HL-60 (cell line): ENCODE results near the gene ACP4.
"Not testable (repeated sequence)": the region's sequence is repeated elsewhere in the genome, so short reads cannot be mapped to it uniquely, and the experiment has no call there.

Experiments used
- POLR2AphosphoS5 ChIP-seq: IDR thresholded peaks from 2 replicates; pipeline ENCODE4 v1.6.1; 2012; ENCODE audit warnings: low read depth
- TF ChIP-seq, protein P1 (sequence below): IDR thresholded peaks from one replicate; pipeline ENCODE4 v1.5.1; 2011; ENCODE audit warnings: low read length, control low read depth, inconsistent platforms; ENCODE audit not compliant: insufficient read depth

DNA sequence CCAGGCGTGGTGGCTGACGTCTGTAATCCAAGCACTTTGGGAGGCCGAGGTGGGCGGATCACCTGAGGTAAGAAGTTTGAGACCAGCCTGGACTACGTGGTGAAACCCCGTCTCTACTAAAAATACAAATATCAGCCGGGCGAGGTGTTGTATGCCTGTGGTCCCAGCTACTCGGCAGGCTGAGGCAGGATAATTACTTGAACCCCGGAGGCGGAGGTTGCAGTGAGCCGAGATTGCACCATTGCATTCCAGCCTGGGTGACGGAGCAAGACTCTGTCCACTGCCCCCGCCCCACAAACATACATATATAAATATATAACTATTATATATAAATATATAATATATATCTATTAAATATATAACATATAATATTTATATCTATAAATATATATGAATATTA, 43.1 kb upstream of the ACP4 start:
- TF ChIP-seq POLR2AphosphoS5 = not testable (repeated sequence)
- TF ChIP-seq, protein P1, sequence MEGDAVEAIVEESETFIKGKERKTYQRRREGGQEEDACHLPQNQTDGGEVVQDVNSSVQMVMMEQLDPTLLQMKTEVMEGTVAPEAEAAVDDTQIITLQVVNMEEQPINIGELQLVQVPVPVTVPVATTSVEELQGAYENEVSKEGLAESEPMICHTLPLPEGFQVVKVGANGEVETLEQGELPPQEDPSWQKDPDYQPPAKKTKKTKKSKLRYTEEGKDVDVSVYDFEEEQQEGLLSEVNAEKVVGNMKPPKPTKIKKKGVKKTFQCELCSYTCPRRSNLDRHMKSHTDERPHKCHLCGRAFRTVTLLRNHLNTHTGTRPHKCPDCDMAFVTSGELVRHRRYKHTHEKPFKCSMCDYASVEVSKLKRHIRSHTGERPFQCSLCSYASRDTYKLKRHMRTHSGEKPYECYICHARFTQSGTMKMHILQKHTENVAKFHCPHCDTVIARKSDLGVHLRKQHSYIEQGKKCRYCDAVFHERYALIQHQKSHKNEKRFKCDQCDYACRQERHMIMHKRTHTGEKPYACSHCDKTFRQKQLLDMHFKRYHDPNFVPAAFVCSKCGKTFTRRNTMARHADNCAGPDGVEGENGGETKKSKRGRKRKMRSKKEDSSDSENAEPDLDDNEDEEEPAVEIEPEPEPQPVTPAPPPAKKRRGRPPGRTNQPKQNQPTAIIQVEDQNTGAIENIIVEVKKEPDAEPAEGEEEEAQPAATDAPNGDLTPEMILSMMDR = not testable (repeated sequence)
